ENCODE results near the gene HEXD.
"Not testable (repeated sequence)": the region's sequence is repeated elsewhere in the genome, so short reads cannot be mapped to it uniquely, and the experiment has no call there.

The HEXD gene

DNA sequence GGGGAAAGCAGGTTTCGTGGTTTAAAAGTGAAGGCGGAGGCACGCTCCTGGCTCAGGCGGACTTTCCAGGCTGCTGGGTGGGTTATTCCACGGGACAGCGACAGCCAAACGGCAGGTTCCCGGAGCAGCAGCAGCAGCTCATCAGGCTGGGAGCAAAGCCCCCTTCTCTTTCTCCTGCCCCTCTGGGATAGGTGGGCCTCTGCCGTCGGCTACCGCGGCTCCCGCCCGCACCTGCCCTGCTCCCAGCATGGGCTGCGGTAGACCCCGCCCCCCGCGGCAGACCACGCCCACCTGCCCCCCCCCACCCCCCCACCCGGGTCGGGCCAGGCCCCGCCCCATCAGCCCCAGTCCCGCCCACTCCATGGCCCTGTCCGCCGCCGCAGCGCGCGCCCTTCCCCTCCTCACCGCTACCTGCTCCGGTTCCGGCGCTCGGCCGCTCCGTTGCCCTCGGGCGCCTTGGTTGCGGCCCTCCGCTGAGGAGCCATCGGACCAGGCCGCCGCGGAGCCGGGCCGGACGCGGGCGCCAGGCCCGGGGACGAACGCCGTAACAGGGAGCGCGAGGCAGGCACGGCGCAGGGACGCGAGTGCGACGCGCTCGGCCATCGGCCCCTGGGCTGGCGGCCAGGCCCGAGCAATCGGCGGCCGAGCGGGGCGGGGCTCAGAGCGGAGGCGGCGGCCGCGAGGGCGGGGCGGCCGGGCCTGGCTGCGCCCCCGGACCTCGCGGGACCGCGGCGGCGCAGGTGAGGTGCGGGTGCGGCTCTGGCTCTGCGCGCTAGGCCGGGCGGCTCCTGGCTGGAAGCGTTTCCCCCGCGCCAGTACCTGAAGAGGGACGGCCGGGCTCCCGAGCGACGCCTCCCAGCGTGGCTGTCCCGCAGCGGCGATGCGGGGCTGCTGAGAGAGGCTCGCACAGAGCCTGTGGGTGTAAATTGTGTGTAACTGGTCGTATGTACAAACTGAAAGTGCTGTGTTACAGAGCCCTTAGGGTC is at the start of gene HEXD, which contains the start of gene OGFOD3:
HEXD (plus strand) TSS at position 347 of the 986 bp plus-strand sequence. CDS start 1,453 bp downstream, outside the sequence.
OGFOD3 (minus strand) TSS at position 586 of the 986 bp plus-strand sequence; CDS start at position 485, 101 bp downstream.
- peaks cover 32% of the 10 kb centered on the region for H3K4me1 Mint-ChIP-seq (ENCODE audit: low read depth)
- peak within 1 kb of the TSS; percentile 83 for H3K27ac Mint-ChIP-seq
- H3K36me3 Mint-ChIP-seq (ENCODE audit: low read depth) = peaks cover 46% of the 10 kb centered on the region
- no peaks in the 10 kb centered on the region for H3K9me3 Mint-ChIP-seq
- H3K4me3 Mint-ChIP-seq = peak within 1 kb of the TSS; percentile 81
- DNase-seq = peak; percentile 95
- no peaks in the 10 kb centered on the region for H3K27me3 Mint-ChIP-seq

DNA sequence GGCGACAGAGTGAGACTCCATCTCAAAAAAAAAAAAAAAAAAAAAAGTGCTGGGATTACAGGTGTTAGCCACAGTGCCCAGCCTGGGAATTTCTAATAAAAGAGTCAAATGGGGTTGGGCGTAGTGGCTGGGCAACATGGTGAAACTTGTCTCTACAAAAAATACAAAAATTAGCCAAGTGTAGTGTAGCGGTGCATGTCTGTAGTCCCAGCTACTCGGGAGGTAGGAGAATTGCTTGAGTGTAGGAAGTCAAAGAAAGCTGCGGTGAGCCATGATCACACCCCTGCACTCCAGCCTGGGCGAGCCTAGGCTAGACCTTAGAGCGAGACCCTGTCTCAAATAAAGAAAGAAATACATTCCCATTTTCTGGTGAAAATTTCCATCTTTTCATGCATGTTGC is 48.9 kb upstream of the HEXD start:
- H3K36me3 Mint-ChIP-seq (ENCODE audit: low read depth) = no peaks in the 10 kb centered on the region
- H3K27ac Mint-ChIP-seq = no peak overlapping the region
- H3K4me3 Mint-ChIP-seq = no peak overlapping the region
- H3K4me1 Mint-ChIP-seq (ENCODE audit: low read depth) = peaks cover 16% of the 10 kb centered on the region
- no peak for DNase-seq
- H3K9me3 Mint-ChIP-seq = no peaks in the 10 kb centered on the region
- H3K27me3 Mint-ChIP-seq = peaks cover 36% of the 10 kb centered on the region

DNA sequence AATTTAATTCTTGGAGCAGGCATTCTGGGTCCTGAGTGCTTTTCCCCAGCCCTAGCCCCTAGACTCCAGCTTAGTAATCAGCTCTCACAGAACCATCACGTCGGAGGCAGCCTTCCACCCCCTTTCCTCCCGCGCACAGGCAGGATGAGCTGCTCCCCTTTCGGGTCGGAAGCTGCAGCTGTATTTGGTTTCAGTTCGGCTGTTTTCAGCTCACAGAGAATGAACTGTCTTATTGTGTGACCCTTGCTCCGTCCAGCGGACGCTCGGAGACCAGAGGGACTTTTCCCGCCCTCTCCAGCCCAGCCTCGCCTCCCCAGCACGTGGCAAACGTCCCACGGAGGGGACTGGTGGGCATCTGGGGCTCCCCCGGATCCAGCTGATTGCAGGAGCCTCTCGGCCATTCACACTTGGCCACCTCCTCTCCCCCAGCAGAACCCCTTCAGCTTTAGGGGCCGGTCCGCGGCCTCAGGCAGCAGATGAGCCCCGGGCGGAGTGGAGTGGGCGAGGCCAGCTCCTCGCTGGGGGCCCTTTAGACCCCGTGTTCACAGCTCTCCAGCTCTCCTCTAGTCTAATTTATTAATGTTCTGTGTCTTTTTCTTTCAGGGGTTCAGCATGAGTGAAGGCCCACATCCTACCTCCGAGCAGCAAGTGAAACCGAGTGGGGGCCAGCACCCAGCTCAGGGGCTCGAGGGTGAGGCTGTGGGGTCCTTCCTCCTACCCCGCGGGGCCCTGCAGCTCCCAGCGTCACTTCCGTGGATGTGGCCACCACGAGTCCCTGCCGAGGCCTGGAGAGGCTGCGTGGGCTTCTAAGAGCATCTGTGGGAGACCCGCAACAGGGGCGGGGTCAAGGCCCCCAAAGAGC is 47.4 kb upstream of the HEXD start:
- Mint-ChIP-seq H3K36me3 (ENCODE audit: low read depth) (no peaks in the 10 kb centered on the region), H3K27me3 (peaks cover 42% of the 10 kb centered on the region), H3K4me1 (ENCODE audit: low read depth) (peaks cover 16% of the 10 kb centered on the region), H3K4me3 (peak overlapping the region; percentile 57), H3K9me3 (no peaks in the 10 kb centered on the region), H3K27ac (no peak overlapping the region)
- peak; percentile 48 for DNase-seq

DNA sequence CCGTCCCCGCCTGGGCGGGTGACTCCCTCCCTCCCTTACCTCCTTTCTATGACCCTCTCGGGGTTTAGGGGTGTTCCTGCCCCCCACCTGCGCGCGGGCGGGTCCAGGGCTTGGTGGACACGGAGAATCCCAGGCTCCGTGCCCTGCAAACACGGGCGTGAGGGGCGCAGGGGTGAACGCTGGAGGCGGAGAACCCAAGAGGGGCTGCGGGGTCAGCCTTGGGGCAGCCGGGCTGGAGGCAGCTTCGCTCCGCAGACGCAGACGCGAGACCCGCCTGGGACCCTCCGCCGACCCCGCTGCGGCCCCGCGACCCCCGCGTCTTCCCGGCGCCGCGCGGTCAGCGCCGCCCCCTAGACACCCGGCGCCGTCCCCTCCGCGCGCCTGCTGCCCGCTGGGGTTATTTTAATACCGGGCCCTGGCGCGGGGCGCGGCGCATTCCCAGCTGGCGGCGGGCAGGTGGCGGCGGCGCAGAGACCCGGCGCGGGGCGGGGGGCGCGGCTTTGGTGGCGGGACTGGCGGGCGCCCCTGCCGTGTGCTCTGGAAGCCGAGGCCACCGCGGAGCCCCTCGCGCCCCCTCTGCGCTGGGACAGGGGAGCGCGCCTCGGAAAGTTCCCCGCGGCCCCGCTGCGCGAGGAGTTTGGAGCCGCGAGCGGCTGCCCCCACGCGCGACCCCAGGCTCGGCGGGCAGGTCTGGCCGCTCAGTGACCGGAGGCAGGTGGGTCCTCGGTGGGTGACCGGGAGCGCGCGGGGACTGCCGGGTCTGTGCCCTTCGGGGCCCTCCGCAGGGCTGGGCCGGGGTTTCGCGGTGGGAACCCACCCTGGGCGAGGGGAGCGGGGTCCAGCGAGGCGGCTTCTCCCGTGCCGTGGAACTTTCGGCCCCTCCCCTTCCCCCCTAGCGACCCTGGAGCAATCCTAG is 46.6 kb upstream of the HEXD start, which contains the start of gene UTS2R:
UTS2R (plus strand) TSS at position 433 of the 916 bp plus-strand sequence. CDS start 2,560 bp downstream, outside the sequence.
- Mint-ChIP-seq H3K4me3 (peak within 1 kb of the TSS; percentile 57), H3K36me3 (ENCODE audit: low read depth) (no peaks in the 10 kb centered on the region), H3K4me1 (ENCODE audit: low read depth) (peaks cover 16% of the 10 kb centered on the region), H3K27ac (no peak within 1 kb of the TSS), H3K27me3 (peaks cover 49% of the 10 kb centered on the region), H3K9me3 (no peaks in the 10 kb centered on the region)
- DNase-seq = no peak

DNA sequence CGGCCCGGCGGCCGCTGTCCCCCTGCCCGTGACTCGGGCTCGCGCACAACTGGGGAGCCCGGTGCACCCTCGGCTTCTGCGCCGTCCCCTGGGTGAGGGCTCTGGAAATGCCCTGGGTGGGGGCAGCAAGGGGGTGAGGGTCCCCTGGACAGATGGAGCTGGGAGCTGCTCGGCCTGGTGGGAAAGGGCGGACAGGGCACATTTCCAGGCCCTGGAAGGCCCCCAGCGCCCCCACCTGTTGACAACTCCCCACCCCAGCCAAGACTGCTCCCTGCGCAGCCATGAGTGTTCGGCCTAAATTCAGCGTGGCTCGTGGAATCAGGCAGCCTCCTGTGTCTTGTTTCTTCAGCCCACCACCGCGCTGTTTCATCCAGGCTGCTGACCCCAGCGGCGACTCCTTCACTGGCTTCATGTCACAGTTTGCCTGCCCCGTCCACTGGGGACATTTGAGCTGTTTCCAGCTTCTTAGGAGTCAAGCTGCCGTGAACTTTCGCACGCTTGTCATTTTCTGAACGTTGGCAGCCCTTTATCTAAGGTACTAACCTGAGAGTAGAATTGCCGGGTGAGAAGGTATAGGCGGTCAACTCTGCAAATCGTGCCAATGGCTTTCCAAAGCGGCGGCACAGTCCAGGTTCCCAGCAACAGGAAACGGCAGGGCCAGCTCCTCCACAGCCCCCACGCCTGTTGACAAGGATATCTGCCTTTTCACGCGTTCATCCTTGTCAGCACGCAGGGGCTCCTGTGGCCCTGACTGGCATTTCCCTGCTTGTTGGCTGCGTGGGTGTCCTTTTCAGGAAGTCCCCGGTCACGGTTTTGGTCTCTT is 45.7 kb upstream of the HEXD start:
- Mint-ChIP-seq H3K36me3 (ENCODE audit: low read depth) (no peaks in the 10 kb centered on the region), H3K4me1 (ENCODE audit: low read depth) (peaks cover 16% of the 10 kb centered on the region), H3K9me3 (no peaks in the 10 kb centered on the region), H3K27ac (no peak overlapping the region), H3K27me3 (peaks cover 52% of the 10 kb centered on the region), H3K4me3 (no peak overlapping the region)
- no peak for DNase-seq

DNA sequence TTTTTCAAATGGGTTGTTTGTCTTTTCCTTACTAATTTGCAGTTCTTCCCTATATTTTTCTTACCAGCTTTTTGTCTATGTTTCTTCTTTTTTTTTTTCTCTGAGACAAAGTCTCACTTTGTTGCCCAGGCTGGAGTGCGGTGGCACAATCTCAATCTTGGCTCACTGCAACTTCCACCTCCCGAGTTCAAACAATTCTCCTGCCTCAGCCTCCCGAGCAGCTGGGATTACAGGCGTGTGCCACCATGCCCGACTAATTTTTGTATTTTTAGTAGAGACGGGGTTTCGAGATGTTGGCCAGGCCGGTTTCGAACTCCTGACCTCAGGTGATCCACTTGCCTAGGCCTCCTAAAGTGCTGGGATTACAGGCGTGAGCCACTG is 45.1 kb upstream of the HEXD start:
- H3K27ac Mint-ChIP-seq; H3K36me3 Mint-ChIP-seq (ENCODE audit: low read depth); H3K4me3 Mint-ChIP-seq; H3K9me3 Mint-ChIP-seq; DNase-seq: not testable (repeated sequence)
- Mint-ChIP-seq H3K27me3 (peaks cover 51% of the 10 kb centered on the region), H3K4me1 (ENCODE audit: low read depth) (peaks cover 16% of the 10 kb centered on the region)

DNA sequence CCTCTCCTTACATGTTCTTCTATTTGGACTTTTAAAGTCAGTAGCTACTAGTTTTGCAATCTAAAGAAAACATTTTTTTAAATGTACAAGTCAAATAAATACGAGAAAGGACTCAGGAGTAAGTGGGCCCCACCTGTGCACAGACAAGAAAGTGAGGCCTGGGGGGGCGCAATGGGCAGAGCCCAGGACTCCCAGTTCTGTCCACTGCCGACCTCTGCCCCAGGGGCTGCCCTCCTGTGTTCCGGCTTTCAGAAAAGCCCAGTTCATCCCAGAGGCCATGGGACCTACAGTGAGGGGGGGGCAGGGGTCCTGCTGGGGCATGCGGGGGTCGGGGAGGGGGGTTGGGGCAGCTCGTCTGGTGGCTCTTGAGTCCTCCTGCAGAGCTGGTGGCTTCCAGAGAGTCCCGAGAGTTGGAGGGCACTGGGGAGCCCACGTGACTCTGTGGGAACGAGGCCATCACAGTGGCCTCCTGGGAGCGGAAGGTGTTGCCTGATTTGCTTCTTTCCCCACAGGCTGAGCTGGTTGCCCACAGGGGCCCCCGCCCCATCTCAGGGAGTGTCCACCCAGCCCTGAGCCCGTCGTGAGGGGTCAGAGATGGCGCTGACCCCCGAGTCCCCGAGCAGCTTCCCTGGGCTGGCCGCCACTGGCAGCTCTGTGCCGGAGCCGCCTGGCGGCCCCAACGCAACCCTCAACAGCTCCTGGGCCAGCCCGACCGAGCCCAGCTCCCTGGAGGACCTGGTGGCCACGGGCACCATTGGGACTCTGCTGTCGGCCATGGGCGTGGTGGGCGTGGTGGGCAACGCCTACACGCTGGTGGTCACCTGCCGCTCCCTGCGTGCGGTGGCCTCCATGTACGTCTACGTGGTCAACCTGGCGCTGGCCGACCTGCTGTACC is 44.2 kb upstream of the HEXD start:
- DNase-seq = no peak
- no peak overlapping the region for H3K27ac Mint-ChIP-seq
- H3K36me3 Mint-ChIP-seq (ENCODE audit: low read depth) = no peaks in the 10 kb centered on the region
- peaks cover 16% of the 10 kb centered on the region for H3K4me1 Mint-ChIP-seq (ENCODE audit: low read depth)
- H3K4me3 Mint-ChIP-seq = no peak overlapping the region
- peaks cover 52% of the 10 kb centered on the region for H3K27me3 Mint-ChIP-seq
- H3K9me3 Mint-ChIP-seq = no peaks in the 10 kb centered on the region

DNA sequence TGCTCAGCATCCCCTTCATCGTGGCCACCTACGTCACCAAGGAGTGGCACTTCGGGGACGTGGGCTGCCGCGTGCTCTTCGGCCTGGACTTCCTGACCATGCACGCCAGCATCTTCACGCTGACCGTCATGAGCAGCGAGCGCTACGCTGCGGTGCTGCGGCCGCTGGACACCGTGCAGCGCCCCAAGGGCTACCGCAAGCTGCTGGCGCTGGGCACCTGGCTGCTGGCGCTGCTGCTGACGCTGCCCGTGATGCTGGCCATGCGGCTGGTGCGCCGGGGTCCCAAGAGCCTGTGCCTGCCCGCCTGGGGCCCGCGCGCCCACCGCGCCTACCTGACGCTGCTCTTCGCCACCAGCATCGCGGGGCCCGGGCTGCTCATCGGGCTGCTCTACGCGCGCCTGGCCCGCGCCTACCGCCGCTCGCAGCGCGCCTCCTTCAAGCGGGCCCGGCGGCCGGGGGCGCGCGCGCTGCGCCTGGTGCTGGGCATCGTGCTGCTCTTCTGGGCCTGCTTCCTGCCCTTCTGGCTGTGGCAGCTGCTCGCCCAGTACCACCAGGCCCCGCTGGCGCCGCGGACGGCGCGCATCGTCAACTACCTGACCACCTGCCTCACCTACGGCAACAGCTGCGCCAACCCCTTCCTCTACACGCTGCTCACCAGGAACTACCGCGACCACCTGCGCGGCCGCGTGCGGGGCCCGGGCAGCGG is 43.4 kb upstream of the HEXD start:
- Mint-ChIP-seq H3K27ac (no peak overlapping the region), H3K27me3 (peaks cover 50% of the 10 kb centered on the region), H3K4me1 (ENCODE audit: low read depth) (peaks cover 16% of the 10 kb centered on the region), H3K36me3 (ENCODE audit: low read depth) (no peaks in the 10 kb centered on the region), H3K4me3 (no peak overlapping the region), H3K9me3 (no peaks in the 10 kb centered on the region)
- no peak for DNase-seq

DNA sequence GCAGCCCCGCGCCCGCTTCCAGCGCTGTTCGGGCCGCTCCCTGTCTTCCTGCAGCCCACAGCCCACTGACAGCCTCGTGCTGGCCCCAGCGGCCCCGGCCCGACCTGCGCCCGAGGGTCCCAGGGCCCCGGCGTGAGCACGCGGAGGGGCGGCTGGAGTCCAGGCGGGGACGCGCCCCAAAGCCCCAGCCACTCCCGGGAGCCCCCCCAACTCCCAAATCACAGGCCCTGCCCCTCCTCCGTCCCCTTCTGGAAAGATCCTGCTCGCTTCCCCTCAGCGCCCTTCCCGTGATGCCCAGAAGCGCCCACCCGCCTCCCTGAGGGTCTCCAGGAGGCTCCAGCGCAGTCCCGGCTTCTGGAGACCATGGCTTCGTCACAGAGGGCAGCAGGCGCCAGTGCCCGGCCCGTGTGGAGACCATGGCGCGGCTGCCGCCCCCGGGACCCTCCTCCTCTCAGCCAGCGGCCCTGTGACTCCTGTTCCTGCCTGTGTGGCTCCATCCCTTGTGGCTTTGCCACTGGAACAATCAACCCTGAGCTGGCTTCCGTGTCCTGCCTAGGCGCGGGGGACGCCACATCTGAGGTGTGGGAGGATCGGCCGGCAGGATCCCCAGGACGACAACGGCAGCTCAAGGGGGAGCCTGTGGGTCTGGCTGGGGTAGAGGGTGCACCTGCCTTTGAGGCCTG is 42.6 kb upstream of the HEXD start:
- peaks cover 48% of the 10 kb centered on the region for H3K27me3 Mint-ChIP-seq
- no peak for DNase-seq
- peaks cover 13% of the 10 kb centered on the region for H3K4me1 Mint-ChIP-seq (ENCODE audit: low read depth)
- no peak overlapping the region for H3K4me3 Mint-ChIP-seq
- no peaks in the 10 kb centered on the region for H3K36me3 Mint-ChIP-seq (ENCODE audit: low read depth)
- no peak overlapping the region for H3K27ac Mint-ChIP-seq
- H3K9me3 Mint-ChIP-seq = no peaks in the 10 kb centered on the region

DNA sequence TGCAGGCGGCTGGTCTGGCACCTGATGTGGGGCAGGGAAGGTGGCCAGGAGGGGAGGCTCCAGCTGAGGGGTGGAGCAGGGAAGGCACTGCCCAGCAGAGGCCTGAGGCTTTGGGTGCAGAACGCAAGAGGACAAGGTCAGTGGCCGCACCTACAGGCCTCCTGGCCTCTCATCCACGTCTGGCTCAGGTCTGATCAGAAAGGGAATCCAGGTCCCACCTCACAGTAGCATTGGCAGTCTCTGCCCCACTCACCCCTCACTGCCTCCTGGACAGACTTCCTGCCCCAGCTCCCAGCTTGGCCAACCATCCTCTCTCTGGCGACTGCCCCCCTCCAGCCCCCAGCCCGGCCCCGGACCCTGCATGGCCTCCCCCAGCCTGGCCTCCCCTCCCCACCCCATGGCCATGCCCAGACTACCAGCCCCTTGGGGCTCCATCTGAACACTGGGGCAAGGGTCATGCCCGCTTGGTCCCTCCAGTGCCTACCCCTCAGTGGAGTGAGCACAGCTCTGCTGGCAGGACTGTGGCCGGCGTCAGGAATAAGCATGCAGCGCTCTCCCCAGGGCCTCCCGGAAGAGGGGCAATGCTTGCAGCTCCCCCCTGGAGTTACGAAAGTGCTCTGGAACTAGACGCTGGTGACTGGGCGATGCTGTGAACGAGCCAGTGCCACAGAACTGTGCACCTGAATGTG is 42.0 kb upstream of the HEXD start:
- no peak overlapping the region for H3K27ac Mint-ChIP-seq
- no peak for DNase-seq
- H3K9me3 Mint-ChIP-seq = no peaks in the 10 kb centered on the region
- H3K27me3 Mint-ChIP-seq = peaks cover 46% of the 10 kb centered on the region
- peaks cover 11% of the 10 kb centered on the region for H3K4me1 Mint-ChIP-seq (ENCODE audit: low read depth)
- no peak overlapping the region for H3K4me3 Mint-ChIP-seq
- no peaks in the 10 kb centered on the region for H3K36me3 Mint-ChIP-seq (ENCODE audit: low read depth)

DNA sequence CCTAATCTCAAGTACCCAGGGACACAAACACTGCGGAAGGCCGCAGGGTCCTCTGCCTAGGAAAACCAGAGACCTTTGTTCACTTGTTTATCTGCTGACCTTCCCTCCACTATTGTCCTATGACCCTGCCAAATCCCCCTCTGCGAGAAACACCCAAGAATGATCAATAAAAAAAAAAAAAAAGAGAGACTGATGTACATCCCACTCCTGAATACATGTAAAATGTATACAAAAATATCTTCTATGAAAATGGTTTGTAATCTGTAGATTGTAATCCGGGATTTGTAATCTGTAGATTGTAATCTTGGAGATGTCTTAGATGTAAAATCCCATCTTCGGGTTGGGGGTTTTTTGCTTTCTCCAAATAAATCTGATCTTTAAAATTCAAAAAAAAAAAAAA is 40.9 kb upstream of the HEXD start:
- H3K27me3 Mint-ChIP-seq = peaks cover 49% of the 10 kb centered on the region
- not testable (repeated sequence) for H3K4me3 Mint-ChIP-seq; H3K9me3 Mint-ChIP-seq; H3K36me3 Mint-ChIP-seq (ENCODE audit: low read depth); DNase-seq; H3K27ac Mint-ChIP-seq
- H3K4me1 Mint-ChIP-seq (ENCODE audit: low read depth) = peaks cover 11% of the 10 kb centered on the region
